ENCODE data around the gene FNDC3A. TPM values are rescaled to one million over a fixed set of nuclear protein-coding genes. Genes with fewer than 3 reads are reported as not detected.
A peak's percentile ranks its signal among the peaks of the same experiment; 100 is the strongest.
"Not testable (repeated sequence)": the region's sequence is repeated elsewhere in the genome, so short reads cannot be mapped to it uniquely, and the experiment has no call there.

The FNDC3A gene
- total RNA-seq, 1 experiment from 2014 or later = 34.2 TPM

DNA sequence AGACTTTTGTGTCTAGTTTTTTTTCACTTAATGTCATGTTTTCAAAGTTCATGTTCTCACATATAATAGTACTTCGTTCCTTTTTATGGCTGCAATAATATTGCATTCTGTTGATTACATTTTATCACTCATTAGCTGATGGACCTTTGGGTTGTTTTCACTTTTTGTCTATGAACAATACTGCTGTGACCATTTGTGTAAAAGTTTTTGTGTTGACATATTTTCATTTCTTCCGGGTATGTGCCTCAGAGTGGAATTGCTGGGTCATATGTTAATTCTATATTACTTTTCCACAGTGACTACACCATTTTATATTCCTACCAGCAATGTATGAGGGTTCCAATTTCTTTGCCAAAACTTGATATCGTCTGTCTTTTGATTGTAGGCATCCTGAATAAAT lies 158.6 kb downstream of the FNDC3A start:
- DNase-seq (ENCODE audit: low read depth) = no peak

DNA sequence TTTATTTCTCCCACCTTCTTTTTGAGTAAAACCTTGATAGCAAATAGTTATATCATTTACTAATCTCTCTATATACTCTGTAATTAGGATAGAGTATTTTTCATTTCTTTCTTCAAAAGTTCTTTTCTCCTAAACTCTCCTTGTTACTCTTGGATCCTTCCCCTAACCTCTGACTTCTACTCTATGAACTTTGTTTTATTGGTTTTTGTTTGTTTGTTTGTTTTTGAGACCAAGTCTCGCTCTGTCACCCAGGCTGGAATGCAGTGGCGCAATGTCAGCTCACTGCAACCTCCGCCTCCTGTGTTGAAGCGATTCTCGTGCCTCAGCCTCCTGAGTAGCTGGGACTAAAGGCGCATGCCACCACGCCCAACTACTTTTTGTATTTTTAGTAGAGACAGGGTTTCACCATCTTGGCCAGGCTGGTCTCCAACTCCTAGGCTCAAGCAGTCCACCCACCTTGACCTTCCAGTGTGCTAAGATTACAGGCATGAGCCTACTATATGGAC lies 161.5 kb downstream of the FNDC3A start:
- not testable (repeated sequence) for DNase-seq (ENCODE audit: low read depth)

DNA sequence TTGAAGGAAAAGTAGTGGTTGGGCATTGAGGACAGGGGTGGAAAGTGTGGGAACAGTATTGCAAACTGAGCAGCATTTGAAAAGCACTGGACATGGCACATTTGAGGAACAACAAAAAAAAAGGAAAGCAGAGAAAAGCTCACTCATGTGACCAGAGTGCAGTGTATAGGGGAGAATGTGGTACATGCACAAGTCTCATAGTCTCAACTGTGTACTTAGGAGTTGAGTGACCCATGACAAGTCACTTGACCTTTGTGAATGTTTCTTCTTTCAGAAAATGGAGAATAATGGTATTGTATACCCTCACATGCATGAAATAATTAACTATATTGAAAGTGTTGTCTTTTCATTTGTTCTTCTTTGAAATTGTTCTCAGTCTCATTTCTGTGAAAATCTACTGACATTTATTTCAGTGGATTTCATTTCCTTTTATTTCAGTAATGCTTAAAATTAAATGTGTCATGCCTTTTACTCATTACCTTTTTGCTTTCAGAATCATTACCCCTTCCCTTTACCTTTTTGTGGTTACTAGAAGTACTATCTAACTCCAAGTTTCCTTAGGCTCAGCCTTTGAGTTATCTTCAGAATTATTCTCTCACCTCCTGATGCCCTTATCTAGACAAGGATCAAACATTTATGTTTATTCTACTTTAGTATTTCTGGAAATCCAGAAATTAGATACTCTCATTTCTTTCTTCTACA lies 165.3 kb downstream of the FNDC3A start:
- DNase-seq (ENCODE audit: low read depth) = no peak

GRCh38 chr13:49146950-49147355 lies 171.2 kb downstream of the FNDC3A start:
- DNase-seq (ENCODE audit: low read depth) = peak; percentile 39

- no peak for DNase-seq (ENCODE audit: low read depth)
Measured at GRCh38 chr13:49148405-49148804, 172.7 kb downstream of the FNDC3A start.

GRCh38 chr13:49157955-49158584 lies 182.4 kb downstream of the FNDC3A start:
- not testable (repeated sequence) for DNase-seq (ENCODE audit: low read depth)

- DNase-seq (ENCODE audit: low read depth) = not testable (repeated sequence)
Measured at GRCh38 chr13:49163162-49163561, 187.4 kb downstream of the FNDC3A start.

- DNase-seq (ENCODE audit: low read depth) = no peak
Measured at GRCh38 chr13:49164712-49165111, 189.0 kb downstream of the FNDC3A start.

- no peak for DNase-seq (ENCODE audit: low read depth)
Measured at GRCh38 chr13:49165798-49166752, 190.4 kb downstream of the FNDC3A start.

DNA sequence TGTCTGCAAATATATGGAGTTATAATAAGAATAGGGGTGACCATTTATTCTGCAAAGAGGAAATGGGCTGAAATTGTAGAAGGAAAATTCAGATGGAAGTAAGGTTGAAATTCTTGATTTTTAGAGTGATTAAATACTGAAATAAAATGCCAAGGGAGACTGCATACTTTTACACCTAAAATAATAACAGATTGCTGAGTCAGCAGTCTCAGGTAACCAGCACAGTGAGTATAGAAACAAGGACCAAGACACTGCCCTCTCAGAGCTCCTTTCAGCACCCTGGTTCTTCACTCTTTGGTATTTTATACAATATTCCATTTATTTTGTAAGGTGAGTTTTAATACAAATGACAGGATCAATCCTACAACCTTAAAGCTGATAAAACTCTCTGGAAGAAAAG lies 195.6 kb downstream of the FNDC3A start:
- DNase-seq (ENCODE audit: low read depth) = no peak

DNA sequence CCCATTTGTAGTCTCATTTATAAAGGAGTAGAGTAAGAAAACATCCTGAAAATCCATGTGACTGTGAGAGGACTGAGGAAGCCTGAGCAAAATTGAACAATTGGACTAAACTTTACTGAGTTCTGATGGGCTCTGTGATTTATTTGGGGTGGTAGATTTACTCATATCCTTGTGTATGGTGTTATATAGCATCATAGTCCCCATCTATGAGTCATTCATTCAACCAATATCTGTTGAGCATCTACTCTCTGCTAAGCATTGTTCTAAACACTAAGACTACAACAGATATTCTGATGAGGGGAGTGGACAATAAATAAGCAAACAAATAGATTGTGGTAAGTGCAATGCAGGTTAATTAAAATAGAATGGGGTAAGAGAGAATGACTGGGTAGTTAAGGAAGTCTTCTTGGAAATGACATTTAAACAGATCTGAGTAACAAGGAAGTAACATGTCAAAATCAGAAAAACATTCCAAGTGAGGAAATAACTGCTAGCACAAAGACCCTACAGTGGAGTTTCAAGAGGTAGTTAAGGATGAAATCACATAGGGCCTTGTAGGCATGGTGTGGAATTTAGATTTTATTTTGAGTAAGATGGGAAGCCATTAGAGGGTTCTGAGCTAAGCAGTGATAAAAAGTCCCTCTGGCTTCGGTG lies 208.1 kb downstream of the FNDC3A start:
- DNase-seq (ENCODE audit: low read depth) = no peak

GRCh38 chr13:49184621-49185020 lies 208.9 kb downstream of the FNDC3A start:
- DNase-seq (ENCODE audit: low read depth) = no peak

DNA sequence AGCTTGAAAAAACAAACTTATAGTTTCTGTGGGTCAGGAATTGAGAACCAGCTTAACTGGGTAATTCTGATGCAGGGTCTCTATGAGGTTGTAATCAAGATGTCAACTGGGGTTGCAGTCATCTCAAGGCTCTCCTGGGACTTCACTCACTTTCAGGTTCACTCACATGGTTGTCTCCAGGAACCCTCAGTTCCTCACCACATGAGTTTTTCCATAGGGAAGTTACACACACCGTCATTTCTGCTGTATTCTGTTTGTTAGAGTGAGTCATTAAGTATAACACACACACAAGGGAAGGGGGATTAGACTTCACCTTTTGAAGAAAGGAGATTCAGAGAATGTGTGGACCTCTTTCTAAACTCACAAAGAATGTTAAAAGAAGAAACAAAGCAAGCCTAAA lies 209.6 kb downstream of the FNDC3A start:
- no peak for DNase-seq (ENCODE audit: low read depth)

DNA sequence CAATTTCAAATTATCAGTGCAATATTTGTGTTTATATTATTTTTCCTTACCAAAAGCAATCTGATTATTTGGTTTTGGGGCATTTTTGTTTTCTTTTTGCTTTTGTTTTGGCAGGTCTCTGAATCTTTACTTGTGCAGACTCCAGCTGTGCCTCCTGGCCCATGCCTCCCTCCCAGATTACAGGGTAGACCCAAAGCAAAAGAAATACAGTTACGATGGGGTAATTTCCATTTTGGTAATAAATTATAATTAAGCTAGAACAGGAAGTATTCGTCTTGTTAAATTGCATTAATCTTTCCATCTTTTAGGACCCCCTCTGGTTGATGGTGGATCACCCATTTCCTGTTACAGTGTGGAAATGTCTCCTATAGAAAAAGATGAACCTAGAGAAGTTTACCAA lies 215.2 kb downstream of the FNDC3A start:
- DNase-seq (ENCODE audit: low read depth) = no peak

DNA sequence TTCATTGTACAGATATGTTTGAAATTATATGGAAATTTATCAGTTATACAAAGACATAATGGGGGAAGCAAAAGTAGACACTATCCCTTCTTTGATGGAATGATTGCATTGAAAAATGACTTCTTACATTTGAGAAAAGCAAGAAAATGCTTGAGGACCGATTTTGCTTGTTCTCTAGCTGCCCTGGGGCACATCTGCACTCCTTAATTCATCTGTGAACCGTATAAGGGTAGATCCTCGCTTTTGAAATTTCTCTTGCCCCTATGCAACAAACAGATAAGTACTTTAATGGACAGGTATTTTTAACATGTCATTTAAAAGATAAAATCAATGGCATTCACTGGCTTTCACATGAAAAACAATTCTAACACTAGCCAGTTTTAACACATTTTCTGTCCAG lies 230.9 kb downstream of the FNDC3A start:
- no peak for DNase-seq (ENCODE audit: low read depth)

- no peak for DNase-seq (ENCODE audit: low read depth)
Measured at GRCh38 chr13:49208619-49209018, 232.9 kb downstream of the FNDC3A start.

DNA sequence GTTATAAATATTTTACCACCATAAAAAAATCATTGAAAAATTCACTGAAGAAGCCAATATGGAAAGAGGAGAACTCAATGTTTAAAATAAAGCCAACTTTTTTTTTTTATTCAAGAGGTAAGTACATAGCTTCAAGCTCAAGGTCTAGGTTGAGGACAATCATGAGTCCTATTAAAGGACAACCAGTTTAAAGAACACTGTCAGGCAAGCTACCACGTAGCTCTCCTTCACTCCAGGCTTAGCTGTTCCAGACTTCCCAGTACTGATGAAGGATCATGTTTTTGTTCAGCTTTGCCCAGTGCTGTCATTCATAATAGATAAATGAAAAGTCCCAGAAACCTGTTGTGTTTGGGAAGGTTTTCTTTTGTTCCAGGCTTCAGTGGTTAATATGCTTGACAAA lies 234.4 kb downstream of the FNDC3A start:
- no peak for DNase-seq (ENCODE audit: low read depth)

DNA sequence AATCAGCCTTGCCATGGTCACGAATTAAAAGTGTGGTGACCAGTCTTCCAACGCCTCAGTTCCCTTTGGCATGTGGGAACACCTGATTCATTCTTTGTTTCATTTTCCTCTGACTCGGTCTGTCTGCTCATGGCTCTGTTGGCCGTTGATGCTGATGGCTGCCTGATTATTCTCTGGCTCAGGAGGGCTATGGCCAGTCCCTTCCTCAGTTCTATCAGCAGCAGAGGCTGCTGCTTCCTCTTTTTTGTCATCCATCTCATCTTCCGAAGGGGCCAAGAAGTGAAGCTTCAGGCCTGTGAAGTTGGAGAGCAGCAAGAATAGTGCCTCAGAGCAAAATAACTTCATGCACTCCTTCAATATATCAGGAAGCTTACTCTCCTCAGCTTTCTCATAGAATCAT lies 235.0 kb downstream of the FNDC3A start:
- DNase-seq (ENCODE audit: low read depth) = no peak

DNA sequence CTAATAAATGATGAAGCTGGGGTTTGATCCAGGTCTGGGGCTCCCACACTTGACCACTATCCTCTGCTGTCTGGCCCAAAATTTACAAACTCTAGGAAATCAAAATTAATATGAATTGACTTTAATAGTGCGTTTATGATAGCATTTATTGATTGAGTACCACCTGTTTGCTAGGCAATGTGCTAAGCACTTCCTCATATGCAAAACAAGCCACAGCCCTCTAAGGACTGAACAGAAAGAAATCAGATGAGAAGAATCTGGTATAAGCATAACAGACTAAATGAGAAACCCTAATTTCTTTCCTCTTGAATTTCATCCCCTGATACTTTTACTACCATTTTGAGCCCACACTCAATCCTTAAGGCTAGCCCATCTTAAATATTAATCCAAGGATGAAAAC lies 237.8 kb downstream of the FNDC3A start:
- no peak for DNase-seq (ENCODE audit: low read depth)

- DNase-seq (ENCODE audit: low read depth) = no peak
Measured at GRCh38 chr13:49213997-49214916, 238.5 kb downstream of the FNDC3A start.

GRCh38 chr13:49214917-49215376 lies 239.2 kb downstream of the FNDC3A start:
- peak; percentile 15 for DNase-seq (ENCODE audit: low read depth)

Data from Daoy (cell line).